ENCODE data around the gene CDKN2B-AS1. TPM values are rescaled to one million over a fixed set of nuclear protein-coding genes. Genes with fewer than 3 reads are reported as not detected.

Gene CDKN2B-AS1
- total RNA-seq, 1 experiment from 2014 or later: not detected

GRCh38 chr9:21967702-21968101, 26.9 kb upstream of the CDKN2B-AS1 start:
- Histone ChIP-seq H3K4ac (ENCODE audit: low read depth, low read length) (no peak overlapping the region), H4K20me1 (ENCODE audit: control insufficient read depth, insufficient read depth, insufficient read length) (no peaks in the 10 kb centered on the region), H2AK5ac (ENCODE audit: insufficient read length, low read length) (no peak overlapping the region), H2BK15ac (ENCODE audit: low read depth, low read length) (no peak overlapping the region), H3K9me3 (ENCODE audit: control insufficient read depth, low read depth, low read length) (no peaks in the 10 kb centered on the region), H3K79me2 (ENCODE audit: insufficient read depth, low read length) (no peaks in the 10 kb centered on the region), H3T11ph (ENCODE audit: low read length) (no peak overlapping the region), H2BK12ac (ENCODE audit: insufficient read length, low read depth, low read length) (no peak overlapping the region), H2BK20ac (ENCODE audit: low read depth, low read length, poor library complexity, severe bottlenecking) (no peak overlapping the region), H3K14ac (ENCODE audit: insufficient read depth, low read length) (no peak overlapping the region), H3K79me1 (ENCODE audit: insufficient read depth, low read depth, low read length, poor library complexity, severe bottlenecking) (no peaks in the 10 kb centered on the region), H2BK5ac (ENCODE audit: insufficient read length, low read length) (no peak overlapping the region), H2BK120ac (ENCODE audit: low read depth, low read length, poor library complexity, severe bottlenecking) (no peak overlapping the region), H3K4me2 (ENCODE audit: insufficient read depth, insufficient read length, low read length) (no peak overlapping the region), H4K5ac (ENCODE audit: insufficient read length, low read depth, low read length) (no peak overlapping the region), H3K23ac (ENCODE audit: insufficient read length, low read depth, low read length) (no peak overlapping the region), H3K18ac (ENCODE audit: insufficient read length, low read depth, low read length) (no peak overlapping the region), H3K27ac (ENCODE audit: insufficient read length, low read depth, low read length) (no peak overlapping the region), H3K56ac (ENCODE audit: insufficient read length, low read depth, low read length) (no peak overlapping the region), H2AFZ (ENCODE audit: low read length) (no peak overlapping the region), H4K91ac (ENCODE audit: insufficient read length, low read depth, low read length) (no peak overlapping the region), H4K8ac (replicated peaks; ENCODE audit: insufficient read length, low read depth, low read length) (no peak overlapping the region), H3K9ac (ENCODE audit: extremely low read depth, insufficient read length, low read length) (no peak overlapping the region), H3K27me3 (ENCODE audit: insufficient read depth, low read length) (peaks cover 87% of the 10 kb centered on the region), H3K4me1 (ENCODE audit: insufficient read depth, low read length) (no peaks in the 10 kb centered on the region; the same call in 1 of the 2 replicates), H3K23me2 (ENCODE audit: insufficient read length, low read depth, low read length, poor library complexity, severe bottlenecking) (peaks cover 4% of the 10 kb centered on the region)
- Mint-ChIP-seq H3K9me3 (peaks cover 11 to 12% of the 10 kb centered on the region in 2 experiments), H3K4me3 (no peak overlapping the region), H3K4me1 (peaks cover 35 to 51% of the 10 kb centered on the region in 2 experiments), H3K27me3 (ENCODE audit: low read depth) (peaks cover 99% of the 10 kb centered on the region), H3K36me3 (ENCODE audit: insufficient read depth in 1 of 3, low read depth in 3 of 3) (peaks cover 0 to 3% (median 0%) of the 10 kb centered on the region in 3 experiments; a peak in 2 of 7 replicates), H3K27ac (no peak overlapping the region; a peak in 1 of 7 replicates)
- no peak for DNase-seq
- WGBS (ENCODE audit: extremely low coverage, insufficient read length, low lambda C conversion rate): no CpG with 5 or more reads among the region's 10 CpGs
- TF ChIP-seq CTCF (conservative IDR thresholded peaks at IDR 0.05): no peak

All from H9 (cell line).